ENCODE results near the gene GTF2IRD1. TPM values are rescaled to one million over a fixed set of nuclear protein-coding genes. Genes with fewer than 3 reads are reported as not detected.

GTF2IRD1 gene
- total and polyA plus RNA-seq, 2 of the 13 experiments (the other 11 are each of a cell fraction or from before 2014, with no cell fraction given): 16.5 to 26.7 TPM

DNA sequence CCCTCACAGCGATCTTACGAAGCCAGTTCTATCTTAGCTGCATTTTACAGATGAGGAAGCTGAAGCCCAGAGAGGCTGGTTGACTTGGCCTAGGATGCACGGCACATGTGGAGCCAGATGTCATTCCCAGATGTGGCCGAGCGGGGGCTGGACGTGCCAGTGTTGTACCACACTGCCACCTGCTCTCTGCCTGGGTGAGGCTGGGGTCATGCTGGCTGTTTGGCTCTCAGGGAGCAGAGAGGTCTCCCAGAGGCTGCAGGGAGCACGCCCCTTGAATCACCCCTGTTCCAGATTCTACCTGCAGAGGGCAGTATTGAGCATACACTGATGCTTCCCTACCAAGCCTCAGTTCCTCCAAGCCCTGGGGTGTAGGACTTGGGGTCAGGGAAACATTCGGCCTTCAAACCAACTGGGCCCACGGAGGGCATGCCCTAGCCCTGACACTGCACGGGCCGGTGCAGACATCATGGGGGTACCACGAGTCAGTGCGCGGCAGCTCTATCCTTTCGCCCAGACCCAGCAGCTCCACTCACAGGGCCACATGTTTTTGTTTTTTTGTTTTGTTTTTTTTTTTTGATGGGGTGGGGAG, 3.8 kb upstream of the GTF2IRD1 start (continued):
- TF ChIP-seq TEAD3 (CRISPR knock-in tag; optimal IDR thresholded peaks at IDR 0.05; ENCODE audit: borderline replicate concordance) (peak; percentile 16), ZNF549 (CRISPR knock-in tag; IDR thresholded peaks at IDR 0.05) (no peak), JUNB (CRISPR knock-in tag; IDR thresholded peaks at IDR 0.05; ENCODE audit: borderline replicate concordance) (no peak), MTA3 (CRISPR knock-in tag; IDR thresholded peaks at IDR 0.05) (no peak), SMC3 (IDR thresholded peaks at IDR 0.05; ENCODE audit: low read length) (peak; percentile 71), FOSL2 (CRISPR knock-in tag; IDR thresholded peaks at IDR 0.05) (peak; percentile 20; the same call in 1 of the 2 replicates), ZNF687 (CRISPR knock-in tag; IDR thresholded peaks at IDR 0.05) (peak; percentile 43), ZMYM3 (CRISPR knock-in tag; IDR thresholded peaks at IDR 0.05) (peak; percentile 91), BORCS8-MEF2B (CRISPR knock-in tag; IDR thresholded peaks at IDR 0.05) (peak; percentile 43; the same call in 1 of the 2 replicates), XRCC5 (optimal IDR thresholded peaks at IDR 0.05; ENCODE audit: low read length) (peak; percentile 48), TSC22D2 (CRISPR knock-in tag; IDR thresholded peaks at IDR 0.05; ENCODE audit: borderline replicate concordance) (no peak)
- TF ChIP-seq, protein P1, sequence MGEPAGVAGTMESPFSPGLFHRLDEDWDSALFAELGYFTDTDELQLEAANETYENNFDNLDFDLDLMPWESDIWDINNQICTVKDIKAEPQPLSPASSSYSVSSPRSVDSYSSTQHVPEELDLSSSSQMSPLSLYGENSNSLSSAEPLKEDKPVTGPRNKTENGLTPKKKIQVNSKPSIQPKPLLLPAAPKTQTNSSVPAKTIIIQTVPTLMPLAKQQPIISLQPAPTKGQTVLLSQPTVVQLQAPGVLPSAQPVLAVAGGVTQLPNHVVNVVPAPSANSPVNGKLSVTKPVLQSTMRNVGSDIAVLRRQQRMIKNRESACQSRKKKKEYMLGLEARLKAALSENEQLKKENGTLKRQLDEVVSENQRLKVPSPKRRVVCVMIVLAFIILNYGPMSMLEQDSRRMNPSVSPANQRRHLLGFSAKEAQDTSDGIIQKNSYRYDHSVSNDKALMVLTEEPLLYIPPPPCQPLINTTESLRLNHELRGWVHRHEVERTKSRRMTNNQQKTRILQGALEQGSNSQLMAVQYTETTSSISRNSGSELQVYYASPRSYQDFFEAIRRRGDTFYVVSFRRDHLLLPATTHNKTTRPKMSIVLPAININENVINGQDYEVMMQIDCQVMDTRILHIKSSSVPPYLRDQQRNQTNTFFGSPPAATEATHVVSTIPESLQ (CRISPR knock-in tag; conservative IDR thresholded peaks at IDR 0.05): no peak
- TF ChIP-seq, protein P2, sequence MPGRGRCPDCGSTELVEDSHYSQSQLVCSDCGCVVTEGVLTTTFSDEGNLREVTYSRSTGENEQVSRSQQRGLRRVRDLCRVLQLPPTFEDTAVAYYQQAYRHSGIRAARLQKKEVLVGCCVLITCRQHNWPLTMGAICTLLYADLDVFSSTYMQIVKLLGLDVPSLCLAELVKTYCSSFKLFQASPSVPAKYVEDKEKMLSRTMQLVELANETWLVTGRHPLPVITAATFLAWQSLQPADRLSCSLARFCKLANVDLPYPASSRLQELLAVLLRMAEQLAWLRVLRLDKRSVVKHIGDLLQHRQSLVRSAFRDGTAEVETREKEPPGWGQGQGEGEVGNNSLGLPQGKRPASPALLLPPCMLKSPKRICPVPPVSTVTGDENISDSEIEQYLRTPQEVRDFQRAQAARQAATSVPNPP (CRISPR knock-in tag; IDR thresholded peaks at IDR 0.05): no peak
- TF ChIP-seq, protein P3, sequence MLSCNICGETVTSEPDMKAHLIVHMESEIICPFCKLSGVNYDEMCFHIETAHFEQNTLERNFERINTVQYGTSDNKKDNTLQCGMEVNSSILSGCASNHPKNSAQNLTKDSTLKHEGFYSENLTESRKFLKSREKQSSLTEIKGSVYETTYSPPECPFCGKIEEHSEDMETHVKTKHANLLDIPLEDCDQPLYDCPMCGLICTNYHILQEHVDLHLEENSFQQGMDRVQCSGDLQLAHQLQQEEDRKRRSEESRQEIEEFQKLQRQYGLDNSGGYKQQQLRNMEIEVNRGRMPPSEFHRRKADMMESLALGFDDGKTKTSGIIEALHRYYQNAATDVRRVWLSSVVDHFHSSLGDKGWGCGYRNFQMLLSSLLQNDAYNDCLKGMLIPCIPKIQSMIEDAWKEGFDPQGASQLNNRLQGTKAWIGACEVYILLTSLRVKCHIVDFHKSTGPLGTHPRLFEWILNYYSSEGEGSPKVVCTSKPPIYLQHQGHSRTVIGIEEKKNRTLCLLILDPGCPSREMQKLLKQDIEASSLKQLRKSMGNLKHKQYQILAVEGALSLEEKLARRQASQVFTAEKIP (CRISPR knock-in tag; IDR thresholded peaks at IDR 0.05; ENCODE audit: borderline replicate concordance): no peak
- TF ChIP-seq, protein P4, sequence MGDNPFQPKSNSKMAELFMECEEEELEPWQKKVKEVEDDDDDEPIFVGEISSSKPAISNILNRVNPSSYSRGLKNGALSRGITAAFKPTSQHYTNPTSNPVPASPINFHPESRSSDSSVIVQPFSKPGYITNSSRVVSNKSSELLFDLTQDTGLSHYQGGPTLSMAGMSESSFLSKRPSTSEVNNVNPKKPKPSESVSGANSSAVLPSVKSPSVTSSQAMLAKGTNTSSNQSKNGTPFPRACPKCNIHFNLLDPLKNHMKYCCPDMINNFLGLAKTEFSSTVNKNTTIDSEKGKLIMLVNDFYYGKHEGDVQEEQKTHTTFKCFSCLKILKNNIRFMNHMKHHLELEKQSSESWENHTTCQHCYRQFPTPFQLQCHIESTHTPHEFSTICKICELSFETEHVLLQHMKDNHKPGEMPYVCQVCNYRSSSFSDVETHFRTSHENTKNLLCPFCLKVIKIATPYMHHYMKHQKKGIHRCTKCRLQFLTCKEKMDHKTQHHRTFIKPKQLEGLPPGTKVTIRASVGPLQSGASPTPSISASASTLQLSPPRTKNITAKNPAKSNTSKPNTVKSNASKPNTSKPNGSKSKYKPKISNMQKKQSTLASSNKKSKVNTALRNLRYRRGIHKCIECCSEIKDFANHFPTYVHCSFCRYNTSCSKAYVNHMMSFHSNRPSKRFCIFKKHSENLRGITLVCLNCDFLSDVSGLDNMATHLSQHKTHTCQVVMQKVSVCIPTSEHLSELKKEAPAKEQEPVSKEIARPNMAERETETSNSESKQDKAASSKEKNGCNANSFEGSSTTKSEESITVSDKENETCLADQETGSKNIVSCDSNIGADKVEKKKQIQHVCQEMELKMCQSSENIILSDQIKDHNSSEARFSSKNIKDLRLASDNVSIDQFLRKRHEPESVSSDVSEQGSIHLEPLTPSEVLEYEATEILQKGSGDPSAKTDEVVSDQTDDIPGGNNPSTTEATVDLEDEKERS (CRISPR knock-in tag; IDR thresholded peaks at IDR 0.05): no peak
